OCI-LY1 (cell line): ENCODE measurements around the gene ARHGEF37.

Source experiments
- CTCF ChIP-seq: fragments of 200-600 bp; sonication (generic), shearing (Covaris generic); IDR thresholded peaks from 2 replicates; pipeline ENCODE4 v1.5.1; 2017; ENCODE audit warnings: mild to moderate bottlenecking, antibody characterized with exemption, low read length, moderate library complexity, mixed read lengths
- EZH2 ChIP-seq: fragments of 200-600 bp; sonication (generic), shearing (Covaris generic); IDR thresholded peaks from 2 replicates; pipeline ENCODE4 v1.8.0; 2017; ENCODE audit warnings: borderline replicate concordance, mixed run types, mild to moderate bottlenecking, antibody characterized with exemption, low read length, moderate library complexity, mixed read lengths

- no peak for TF ChIP-seq CTCF
- no peak for TF ChIP-seq EZH2
Measured at GRCh38 chr5:149599375-149599774, 18.1 kb downstream of the ARHGEF37 start.
